A549 (cell line): ENCODE data around the gene ZNF48. TPM values are rescaled to one million over a fixed set of nuclear protein-coding genes. Genes with fewer than 3 reads are reported as not detected.

Experiments
- ATAC-seq, 2 experiments: fragments of 200-7000 bp in 1 of 2; fragments of >200 bp in 1 of 2; cut with Nextera tagmentation in 1 of 2; cut with Tn5 transposase in 1 of 2; 3 replicates each; pipeline versions ENCODE4 v1.8.0 to v1.9.1; 2018 to 2020; ENCODE audit warnings: mild to moderate bottlenecking in 1 of 2, moderate library complexity in 1 of 2
- CTCF ChIA-PET: fragments of 300-600 bp; sonication (Branson Sonifier 250); formaldehyde crosslinking; extraction: SDS; loops from one replicate; lab custom pipeline; 2021; ENCODE audit warnings: antibody characterized with exemption, inconsistent platforms; lab: Yijun Ruan, JAX
- POLR2A ChIA-PET: fragments of 350-600 bp; formaldehyde crosslinking; extraction: SDS; loops from one replicate; lab custom pipeline; 2021; ENCODE audit warnings: antibody characterized with exemption, inconsistent platforms; lab: Yijun Ruan, JAX
- DNase-seq, 2 experiments: peaks; one replicate each; pipeline versions ENCODE4 v3.0.0 to v3.0.0-alpha.2; 2011 to 2016; ENCODE audit warnings: low read depth in 1 of 2, low spot score in 1 of 2
- FAIRE-seq: peaks from 2 replicates; lab custom pipeline; 2011; peaks lifted over from hg19 to GRCh38; lab: Jason Lieb, UNC
- H3K27ac ChIP-seq, 2 experiments: fragments of >200 bp; sonication (Bioruptor Twin); formaldehyde crosslinking; 3 replicates each; pipeline ENCODE4 v1.5.1; 2016 to 2017
- H3K4me1 ChIP-seq: fragments of >200 bp; sonication (Bioruptor Twin); formaldehyde crosslinking; 3 replicates; pipeline ENCODE4 v1.6.1; 2016
- H3K4me2 ChIP-seq: fragments of >200 bp; sonication (Bioruptor Twin); formaldehyde crosslinking; 3 replicates; pipeline ENCODE4 v1.6.1; 2016
- H3K4me3 ChIP-seq: fragments of >200 bp; sonication (Bioruptor Twin); formaldehyde crosslinking; 3 replicates; pipeline ENCODE4 v1.5.1; 2016
- H3K9me3 ChIP-seq: fragments of >200 bp; sonication (Bioruptor Twin); formaldehyde crosslinking; 3 replicates; pipeline ENCODE4 v1.6.1; 2016
- BCL3 ChIP-seq: fragments of >200 bp; sonication (Bioruptor Twin); formaldehyde crosslinking; IDR thresholded peaks from 3 replicates; pipeline ENCODE4 v1.6.1; 2016
- BHLHE40 ChIP-seq: IDR thresholded peaks from 2 replicates; pipeline ENCODE4 v1.6.1; 2012; ENCODE audit warnings: low read depth, low read length, inconsistent platforms
- CTCF ChIP-seq: fragments of >200 bp; sonication (Bioruptor Twin); formaldehyde crosslinking; IDR thresholded peaks from 3 replicates; pipeline ENCODE4 v1.5.1; 2016
- ESRRA ChIP-seq: fragments of 150-350 bp; IDR thresholded peaks from 2 replicates; pipeline ENCODE4 v1.6.1; 2014; ENCODE audit warnings: mild to moderate bottlenecking, low read length, borderline replicate concordance
- FOSL2 ChIP-seq, 2 experiments: fragments of 450-650 bp in 1 of 2; fragments of >200 bp in 1 of 2; sonication (Bioruptor Twin) in 1 of 2; formaldehyde crosslinking; IDR thresholded peaks; 2 replicates each; pipeline versions ENCODE4 v1.5.0 to v1.6.1; 2016 to 2020; ENCODE audit warnings: mild to moderate bottlenecking in 1 of 2, moderate library complexity in 1 of 2
- GATA3 ChIP-seq: IDR thresholded peaks from 2 replicates; pipeline ENCODE4 v1.6.1; 2012; ENCODE audit warnings: borderline replicate concordance
- HDAC2 ChIP-seq: fragments of 200-600 bp; sonication (generic); IDR thresholded peaks from 2 replicates; pipeline ENCODE4 v1.6.1; 2016
- HEYL ChIP-seq: fragments of 250-450 bp; sonication (Bioruptor Pico); IDR thresholded peaks from 2 replicates; pipeline ENCODE4 v1.8.0; 2021; ENCODE audit warnings: mild to moderate bottlenecking, moderate library complexity
- HOXB5 ChIP-seq: fragments of 250-450 bp; sonication (Bioruptor Pico); IDR thresholded peaks from 2 replicates; pipeline ENCODE4 v1.5.0; 2020; ENCODE audit warnings: mild to moderate bottlenecking, moderate library complexity
- JUN ChIP-seq, 2 experiments: fragments of >200 bp; sonication (Bioruptor Twin); formaldehyde crosslinking; IDR thresholded peaks; 2 replicates in 1 of 2; 3 replicates in 1 of 2; pipeline ENCODE4 v1.6.1; 2016 to 2017
- JUNB ChIP-seq: fragments of >200 bp; sonication (Bioruptor Twin); formaldehyde crosslinking; IDR thresholded peaks from 2 replicates; pipeline ENCODE4 v1.6.1; 2016
- KDM1A ChIP-seq: fragments of 200-600 bp; sonication (generic); IDR thresholded peaks from 2 replicates; pipeline ENCODE4 v1.6.1; 2016; ENCODE audit warnings: low read depth, mild to moderate bottlenecking
- KDM5A ChIP-seq: fragments of 200-600 bp; sonication (generic); IDR thresholded peaks from 2 replicates; pipeline ENCODE4 v1.6.1; 2016; ENCODE audit warnings: antibody characterized with exemption, mild to moderate bottlenecking
- MAFK ChIP-seq: fragments of 450-650 bp; IDR thresholded peaks from 2 replicates; pipeline ENCODE4 v1.6.1; 2014; ENCODE audit not compliant: partially characterized antibody
- PHF8 ChIP-seq: fragments of 200-600 bp; sonication (generic); IDR thresholded peaks from 2 replicates; pipeline ENCODE4 v1.6.1; 2016; ENCODE audit warnings: low read depth, mild to moderate bottlenecking, antibody characterized with exemption, moderate library complexity, borderline replicate concordance
- RAD21 ChIP-seq, 2 experiments: fragments of >200 bp in 1 of 2; sonication (Bioruptor Twin) in 1 of 2; formaldehyde crosslinking in 1 of 2; IDR thresholded peaks in 1 of 2; conservative IDR thresholded peaks in 1 of 2; 2 replicates in 1 of 2; 3 replicates in 1 of 2; pipeline ENCODE4 v1.6.1; 2012 to 2018; ENCODE audit warnings: inconsistent platforms in 1 of 2
- RNF2 ChIP-seq: fragments of 200-600 bp; sonication (generic); IDR thresholded peaks from 2 replicates; pipeline ENCODE4 v1.6.1; 2016; ENCODE audit warnings: low read depth, mild to moderate bottlenecking, antibody characterized with exemption, moderate library complexity, borderline replicate concordance
- SREBF2 ChIP-seq: fragments of 450-650 bp; IDR thresholded peaks from 2 replicates; pipeline ENCODE4 v1.6.1; 2014; ENCODE audit warnings: mild to moderate bottlenecking, moderate library complexity
- TFCP2L1 ChIP-seq: fragments of 250-450 bp; sonication (Bioruptor Pico); IDR thresholded peaks from 2 replicates; pipeline ENCODE4 v1.5.0; 2021; ENCODE audit warnings: mild to moderate bottlenecking
- WGBS: methylation state at CpG from one replicate; pipeline ENCODE4 v1.1.6; 2017; ENCODE audit errors: missing lambda C conversion rate; 5-methylcytosine and 5-hydroxymethylcytosine counted together
- polyA plus RNA-seq, 4 experiments: library from polyadenylated mRNA; depleted of rRNA in 3 of 4; stranded (reverse); fragments of >200 nt; fragmentation: RNase III in 1 of 4; extraction: RNeasy Plus Mini Kit Qiagen cat#74134 plus additional on column Dnase treatment in 1 of 4; gene quantifications; 2 replicates in 3 of 4; 3 replicates in 1 of 4; pipeline ENCODE4 v1.2.3, GENCODE V29; 2011 to 2017
- TF ChIP-seq, protein P1 (sequence below): fragments of 250-450 bp; sonication (Bioruptor Pico); IDR thresholded peaks from 2 replicates; pipeline ENCODE4 v1.5.0; 2020; ENCODE audit warnings: low read depth, mild to moderate bottlenecking, moderate library complexity
- TF ChIP-seq, protein P2 (sequence below): fragments of 250-450 bp; sonication (Bioruptor Pico); IDR thresholded peaks from 2 replicates; pipeline ENCODE4 v1.5.0; 2021; ENCODE audit warnings: mild to moderate bottlenecking, moderate library complexity, borderline replicate concordance

The ZNF48 gene
- polyA plus RNA-seq, 2 of the 4 experiments (the other 2 are of a cell fraction): 9.3 to 10.4 TPM

DNA sequence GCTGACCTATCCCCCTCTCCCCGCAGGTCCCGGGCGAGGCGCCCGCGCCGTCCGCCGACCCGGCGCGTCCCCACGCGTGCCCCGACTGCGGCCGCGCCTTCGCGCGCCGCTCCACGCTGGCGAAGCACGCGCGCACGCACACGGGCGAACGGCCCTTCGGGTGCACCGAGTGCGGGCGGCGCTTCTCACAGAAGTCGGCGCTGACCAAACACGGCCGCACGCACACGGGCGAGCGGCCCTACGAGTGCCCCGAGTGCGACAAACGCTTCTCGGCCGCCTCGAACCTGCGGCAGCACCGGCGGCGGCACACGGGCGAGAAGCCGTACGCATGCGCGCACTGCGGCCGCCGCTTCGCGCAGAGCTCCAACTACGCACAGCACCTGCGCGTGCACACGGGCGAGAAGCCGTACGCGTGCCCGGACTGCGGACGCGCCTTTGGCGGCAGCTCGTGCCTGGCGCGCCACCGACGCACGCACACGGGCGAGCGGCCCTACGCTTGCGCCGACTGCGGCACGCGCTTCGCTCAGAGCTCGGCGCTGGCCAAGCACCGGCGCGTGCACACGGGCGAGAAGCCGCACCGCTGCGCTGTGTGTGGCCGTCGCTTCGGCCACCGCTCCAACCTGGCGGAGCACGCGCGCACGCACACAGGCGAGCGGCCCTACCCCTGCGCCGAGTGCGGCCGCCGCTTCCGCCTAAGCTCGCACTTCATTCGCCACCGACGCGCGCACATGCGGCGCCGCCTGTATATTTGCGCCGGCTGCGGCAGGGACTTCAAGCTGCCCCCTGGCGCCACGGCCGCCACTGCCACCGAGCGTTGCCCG is 22.5 kb downstream of the ZNF48 start (continued):
- TF ChIP-seq KDM1A (peak; percentile 55; the same call in 1 of the 2 replicates), JUNB (no peak), BHLHE40 (peak; percentile 83), JUN (IDR thresholded peaks at IDR 0.05) (peak; percentile 26 to 44; a peak in 3 of 5 replicates)
- TF ChIP-seq, protein P1, sequence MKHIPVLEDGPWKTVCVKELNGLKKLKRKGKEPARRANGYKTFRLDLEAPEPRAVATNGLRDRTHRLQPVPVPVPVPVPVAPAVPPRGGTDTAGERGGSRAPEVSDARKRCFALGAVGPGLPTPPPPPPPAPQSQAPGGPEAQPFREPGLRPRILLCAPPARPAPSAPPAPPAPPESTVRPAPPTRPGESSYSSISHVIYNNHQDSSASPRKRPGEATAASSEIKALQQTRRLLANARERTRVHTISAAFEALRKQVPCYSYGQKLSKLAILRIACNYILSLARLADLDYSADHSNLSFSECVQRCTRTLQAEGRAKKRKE: no peak; the same call in 1 of the 2 replicates

DNA sequence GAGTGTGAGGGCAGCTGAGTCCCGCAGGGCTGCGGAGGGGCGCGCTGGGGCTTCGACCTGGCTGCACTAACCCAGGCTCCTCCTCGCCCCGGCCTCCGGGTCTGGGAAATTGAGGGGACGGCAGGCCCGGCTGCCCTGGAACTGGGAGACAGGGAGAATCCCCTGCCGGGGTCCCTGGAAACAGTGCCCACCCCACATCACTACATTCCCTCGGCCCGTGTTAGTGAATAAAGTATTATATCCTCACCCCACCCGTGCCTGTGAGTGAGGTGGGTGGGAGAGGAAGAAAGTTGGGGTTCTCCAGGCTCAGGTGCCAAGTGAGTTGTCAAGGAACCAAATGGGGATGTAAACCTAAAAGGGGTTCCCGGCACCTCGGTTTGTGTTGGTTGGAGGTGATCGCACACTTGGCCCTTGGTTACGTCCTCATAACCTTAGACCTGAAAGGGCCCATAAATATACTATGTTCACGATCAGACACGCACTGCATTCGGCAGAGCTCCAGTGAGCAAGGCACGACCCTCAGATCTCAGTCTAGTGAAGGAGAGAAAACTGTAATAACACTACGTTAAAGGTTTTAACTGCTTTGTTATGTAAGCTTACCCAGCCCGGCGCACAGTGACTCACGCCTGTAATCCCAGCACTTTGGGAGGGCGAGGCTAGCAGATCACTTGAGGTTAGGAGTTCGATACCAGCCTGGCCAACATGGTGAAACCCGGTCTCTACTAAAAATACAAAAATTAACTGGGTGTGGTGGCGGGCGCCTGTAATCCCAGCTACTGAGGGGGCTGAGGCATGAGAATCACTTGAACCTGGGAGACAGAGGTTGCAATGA is 23.3 kb downstream of the ZNF48 start:
- Histone ChIP-seq H3K4me2 (peak overlapping the region; percentile 85), H3K4me1 (peaks cover 12% of the 10 kb centered on the region; the same call in 2 of the 3 replicates), H3K4me3 (peak overlapping the region; percentile 66), H3K9me3 (no peaks in the 10 kb centered on the region), H3K27ac (peak overlapping the region; percentile 89 to 91)
- ChIA-PET POLR2A (interaction anchor here (0.6 to 1.9 kb wide), 15 partner anchors 9 to 353 kb away, joined by 3 to 23 read pairs (median 4); partner anchors contain the start of genes ALDOA, CD2BP2, DCTPP1 and TBX6), CTCF (interaction anchor here (0.5 to 5.3 kb wide), 16 partner anchors 8 to 383 kb away, joined by 3 to 68 read pairs (median 4); partner anchors contain the start of genes DCTPP1, ZNF48 and ZNF771)
- WGBS: 68% methylated on average over 27 of the region's 31 CpGs
- DNase-seq: peak in 1 of 2 experiments; percentile 36
- TF ChIP-seq JUNB (no peak), HEYL (CRISPR knock-in tag) (no peak), RNF2 (0 out of 2 replicates have a peak, but pooled peaks have one; percentile 5), TFCP2L1 (0 out of 2 replicates have a peak, but pooled peaks have one; percentile 24), CTCF (0 out of 3 replicates have a peak, but pooled peaks have one; percentile 3)
- peak; percentile 1 to 7; a peak in 2 of 6 replicates for ATAC-seq
- FAIRE-seq: no peak

- Histone ChIP-seq H3K27ac (no peak overlapping the region), H3K4me2 (no peak overlapping the region), H3K4me3 (no peak overlapping the region), H3K4me1 (peaks cover 11% of the 10 kb centered on the region; the same call in 2 of the 3 replicates), H3K9me3 (no peaks in the 10 kb centered on the region)
- POLR2A ChIA-PET: no interaction called here
- no peak for FAIRE-seq
- DNase-seq: no peak
- CTCF ChIA-PET: interaction anchor here (0.9 to 5.3 kb wide), 6 partner anchors 11 to 210 kb away, joined by 3 to 68 read pairs (median 4); partner anchors contain the start of genes DCTPP1 and ZNF48
- WGBS: 84% methylated on average over 5 of the region's 5 CpGs
- ATAC-seq: no peak
- TF ChIP-seq PHF8: no peak
- TF ChIP-seq KDM5A: no peak
- TF ChIP-seq CTCF: no peak
- no peak for TF ChIP-seq HDAC2
- no peak for TF ChIP-seq KDM1A
- no peak for TF ChIP-seq GATA3
- TF ChIP-seq HOXB5 (CRISPR knock-in tag): no peak
- TF ChIP-seq SREBF2: no peak
- TF ChIP-seq, protein P2, sequence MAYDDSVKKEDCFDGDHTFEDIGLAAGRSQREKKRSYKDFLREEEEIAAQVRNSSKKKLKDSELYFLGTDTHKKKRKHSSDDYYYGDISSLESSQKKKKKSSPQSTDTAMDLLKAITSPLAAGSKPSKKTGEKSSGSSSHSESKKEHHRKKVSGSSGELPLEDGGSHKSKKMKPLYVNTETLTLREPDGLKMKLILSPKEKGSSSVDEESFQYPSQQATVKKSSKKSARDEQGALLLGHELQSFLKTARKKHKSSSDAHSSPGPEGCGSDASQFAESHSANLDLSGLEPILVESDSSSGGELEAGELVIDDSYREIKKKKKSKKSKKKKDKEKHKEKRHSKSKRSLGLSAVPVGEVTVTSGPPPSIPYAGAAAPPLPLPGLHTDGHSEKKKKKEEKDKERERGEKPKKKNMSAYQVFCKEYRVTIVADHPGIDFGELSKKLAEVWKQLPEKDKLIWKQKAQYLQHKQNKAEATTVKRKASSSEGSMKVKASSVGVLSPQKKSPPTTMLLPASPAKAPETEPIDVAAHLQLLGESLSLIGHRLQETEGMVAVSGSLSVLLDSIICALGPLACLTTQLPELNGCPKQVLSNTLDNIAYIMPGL (CRISPR knock-in tag): no peak
- no peak for TF ChIP-seq MAFK
- TF ChIP-seq, protein P1: no peak
- TF ChIP-seq HEYL (CRISPR knock-in tag): no peak
- no peak for TF ChIP-seq RAD21 (conservative IDR thresholded peaks at IDR 0.05 in 1 of 2, IDR thresholded peaks at IDR 0.05 in 1 of 2)
- TF ChIP-seq ESRRA: no peak
- no peak for TF ChIP-seq FOSL2 (IDR thresholded peaks at IDR 0.05)
- TF ChIP-seq FOSL2 (CRISPR knock-in tag; IDR thresholded peaks at IDR 0.05): no peak
- no peak for TF ChIP-seq BCL3
These were observed 25.8 kb downstream of the ZNF48 start for GRCh38 chr16:30421010-30421409.
